ENCODE results near the gene CD4. TPM values are rescaled to one million over a fixed set of nuclear protein-coding genes. Genes with fewer than 3 reads are reported as not detected.

The CD4 gene
- total and polyA plus RNA-seq, 10 of the 15 experiments (the other 5 are each of a cell fraction or from before 2014, with no cell fraction given), result 0.24 to 1.6 (median 0.69) TPM

DNA sequence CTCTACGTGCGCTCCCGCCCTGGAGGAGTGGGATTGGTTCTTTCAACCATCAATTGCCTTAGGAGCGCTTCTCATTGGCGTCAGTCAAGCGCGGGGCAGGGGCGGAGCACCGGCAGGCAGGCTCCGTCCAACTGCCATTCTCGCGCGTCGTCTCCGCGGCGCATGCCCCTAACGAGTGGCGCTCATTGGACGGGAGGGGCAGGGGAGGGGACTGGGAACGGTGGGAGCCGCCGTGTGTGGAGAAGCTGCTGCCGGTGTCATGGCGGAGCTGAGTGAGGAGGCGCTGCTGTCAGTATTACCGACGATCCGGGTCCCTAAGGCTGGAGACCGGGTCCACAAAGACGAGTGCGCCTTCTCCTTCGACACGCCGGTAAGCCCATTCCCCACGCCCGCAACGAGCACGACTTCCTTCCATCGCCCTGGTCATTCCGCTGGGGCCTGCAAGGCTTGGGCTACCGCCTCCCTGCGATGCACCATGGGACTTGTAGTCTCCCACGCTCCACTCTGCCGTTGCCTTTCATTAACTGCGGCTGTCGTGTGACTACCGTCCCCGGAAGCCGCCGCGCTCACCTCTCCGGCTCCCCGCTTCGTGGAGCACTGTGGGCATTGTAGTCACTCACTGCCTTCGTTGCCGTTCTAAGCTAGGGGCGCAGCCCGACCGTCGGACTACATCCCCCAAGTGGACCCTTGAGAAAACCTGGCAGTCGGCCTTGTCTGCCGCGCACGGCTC lies 62.8 kb downstream of the CD4 start, which contains the start of gene USP5 (continued):
- TF ChIP-seq, protein P1, sequence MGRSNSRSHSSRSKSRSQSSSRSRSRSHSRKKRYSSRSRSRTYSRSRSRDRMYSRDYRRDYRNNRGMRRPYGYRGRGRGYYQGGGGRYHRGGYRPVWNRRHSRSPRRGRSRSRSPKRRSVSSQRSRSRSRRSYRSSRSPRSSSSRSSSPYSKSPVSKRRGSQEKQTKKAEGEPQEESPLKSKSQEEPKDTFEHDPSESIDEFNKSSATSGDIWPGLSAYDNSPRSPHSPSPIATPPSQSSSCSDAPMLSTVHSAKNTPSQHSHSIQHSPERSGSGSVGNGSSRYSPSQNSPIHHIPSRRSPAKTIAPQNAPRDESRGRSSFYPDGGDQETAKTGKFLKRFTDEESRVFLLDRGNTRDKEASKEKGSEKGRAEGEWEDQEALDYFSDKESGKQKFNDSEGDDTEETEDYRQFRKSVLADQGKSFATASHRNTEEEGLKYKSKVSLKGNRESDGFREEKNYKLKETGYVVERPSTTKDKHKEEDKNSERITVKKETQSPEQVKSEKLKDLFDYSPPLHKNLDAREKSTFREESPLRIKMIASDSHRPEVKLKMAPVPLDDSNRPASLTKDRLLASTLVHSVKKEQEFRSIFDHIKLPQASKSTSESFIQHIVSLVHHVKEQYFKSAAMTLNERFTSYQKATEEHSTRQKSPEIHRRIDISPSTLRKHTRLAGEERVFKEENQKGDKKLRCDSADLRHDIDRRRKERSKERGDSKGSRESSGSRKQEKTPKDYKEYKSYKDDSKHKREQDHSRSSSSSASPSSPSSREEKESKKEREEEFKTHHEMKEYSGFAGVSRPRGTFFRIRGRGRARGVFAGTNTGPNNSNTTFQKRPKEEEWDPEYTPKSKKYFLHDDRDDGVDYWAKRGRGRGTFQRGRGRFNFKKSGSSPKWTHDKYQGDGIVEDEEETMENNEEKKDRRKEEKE (IDR thresholded peaks at IDR 0.05), result no peak
- TF ChIP-seq POU2F2 (IDR thresholded peaks at IDR 0.05; ENCODE audit: borderline replicate concordance, low read depth, low read length) (no peak), ZNF217 (IDR thresholded peaks at IDR 0.05) (no peak), TCF3 (IDR thresholded peaks at IDR 0.05; ENCODE audit: borderline replicate concordance, insufficient read depth, low read depth, low read length) (no peak)
- TF ChIP-seq, protein P2, sequence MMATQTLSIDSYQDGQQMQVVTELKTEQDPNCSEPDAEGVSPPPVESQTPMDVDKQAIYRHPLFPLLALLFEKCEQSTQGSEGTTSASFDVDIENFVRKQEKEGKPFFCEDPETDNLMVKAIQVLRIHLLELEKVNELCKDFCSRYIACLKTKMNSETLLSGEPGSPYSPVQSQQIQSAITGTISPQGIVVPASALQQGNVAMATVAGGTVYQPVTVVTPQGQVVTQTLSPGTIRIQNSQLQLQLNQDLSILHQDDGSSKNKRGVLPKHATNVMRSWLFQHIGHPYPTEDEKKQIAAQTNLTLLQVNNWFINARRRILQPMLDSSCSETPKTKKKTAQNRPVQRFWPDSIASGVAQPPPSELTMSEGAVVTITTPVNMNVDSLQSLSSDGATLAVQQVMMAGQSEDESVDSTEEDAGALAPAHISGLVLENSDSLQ (IDR thresholded peaks at IDR 0.05), result peak; percentile 98
- TF ChIP-seq, protein P3, sequence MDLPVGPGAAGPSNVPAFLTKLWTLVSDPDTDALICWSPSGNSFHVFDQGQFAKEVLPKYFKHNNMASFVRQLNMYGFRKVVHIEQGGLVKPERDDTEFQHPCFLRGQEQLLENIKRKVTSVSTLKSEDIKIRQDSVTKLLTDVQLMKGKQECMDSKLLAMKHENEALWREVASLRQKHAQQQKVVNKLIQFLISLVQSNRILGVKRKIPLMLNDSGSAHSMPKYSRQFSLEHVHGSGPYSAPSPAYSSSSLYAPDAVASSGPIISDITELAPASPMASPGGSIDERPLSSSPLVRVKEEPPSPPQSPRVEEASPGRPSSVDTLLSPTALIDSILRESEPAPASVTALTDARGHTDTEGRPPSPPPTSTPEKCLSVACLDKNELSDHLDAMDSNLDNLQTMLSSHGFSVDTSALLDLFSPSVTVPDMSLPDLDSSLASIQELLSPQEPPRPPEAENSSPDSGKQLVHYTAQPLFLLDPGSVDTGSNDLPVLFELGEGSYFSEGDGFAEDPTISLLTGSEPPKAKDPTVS (IDR thresholded peaks at IDR 0.05; ENCODE audit: low read depth, low read length), result no peak

Measured in GM12878 (cell line).